Measurements from ENCODE around the gene TCIRG1.

DNA sequence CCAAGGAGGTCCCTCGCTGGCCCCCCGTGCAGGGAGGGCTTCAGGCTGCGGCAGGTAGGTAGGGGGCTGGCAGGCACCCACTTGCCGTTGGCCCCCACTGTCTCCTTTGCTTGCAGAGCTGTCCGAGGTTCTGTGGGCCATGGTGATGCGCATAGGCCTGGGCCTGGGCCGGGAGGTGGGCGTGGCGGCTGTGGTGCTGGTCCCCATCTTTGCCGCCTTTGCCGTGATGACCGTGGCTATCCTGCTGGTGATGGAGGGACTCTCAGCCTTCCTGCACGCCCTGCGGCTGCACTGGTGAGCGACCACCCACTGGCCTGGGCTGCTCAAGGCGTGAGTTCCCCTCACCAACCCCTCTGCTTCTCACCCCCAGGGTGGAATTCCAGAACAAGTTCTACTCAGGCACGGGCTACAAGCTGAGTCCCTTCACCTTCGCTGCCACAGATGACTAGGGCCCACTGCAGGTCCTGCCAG lies 11.6 kb downstream of the TCIRG1 start:
- TF ChIP-seq, protein P1, sequence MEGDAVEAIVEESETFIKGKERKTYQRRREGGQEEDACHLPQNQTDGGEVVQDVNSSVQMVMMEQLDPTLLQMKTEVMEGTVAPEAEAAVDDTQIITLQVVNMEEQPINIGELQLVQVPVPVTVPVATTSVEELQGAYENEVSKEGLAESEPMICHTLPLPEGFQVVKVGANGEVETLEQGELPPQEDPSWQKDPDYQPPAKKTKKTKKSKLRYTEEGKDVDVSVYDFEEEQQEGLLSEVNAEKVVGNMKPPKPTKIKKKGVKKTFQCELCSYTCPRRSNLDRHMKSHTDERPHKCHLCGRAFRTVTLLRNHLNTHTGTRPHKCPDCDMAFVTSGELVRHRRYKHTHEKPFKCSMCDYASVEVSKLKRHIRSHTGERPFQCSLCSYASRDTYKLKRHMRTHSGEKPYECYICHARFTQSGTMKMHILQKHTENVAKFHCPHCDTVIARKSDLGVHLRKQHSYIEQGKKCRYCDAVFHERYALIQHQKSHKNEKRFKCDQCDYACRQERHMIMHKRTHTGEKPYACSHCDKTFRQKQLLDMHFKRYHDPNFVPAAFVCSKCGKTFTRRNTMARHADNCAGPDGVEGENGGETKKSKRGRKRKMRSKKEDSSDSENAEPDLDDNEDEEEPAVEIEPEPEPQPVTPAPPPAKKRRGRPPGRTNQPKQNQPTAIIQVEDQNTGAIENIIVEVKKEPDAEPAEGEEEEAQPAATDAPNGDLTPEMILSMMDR (IDR thresholded peaks at IDR 0.05; ENCODE audit: insufficient read depth, low read length, poor library complexity, severe bottlenecking) = no peak
- no peak for TF ChIP-seq EZH2phosphoT487 (conservative IDR thresholded peaks at IDR 0.05; ENCODE audit: low read length)

Measured in SU-DHL-6 (cell line).